C4-2B (cell line): Measurements from ENCODE around the gene STKLD1.

Experiments
- CTCF ChIP-seq: fragments of 450-650 bp; conservative IDR thresholded peaks from 2 replicates; pipeline ENCODE4 v1.5.1; 2017; ENCODE audit warnings: mild to moderate bottlenecking
- ZFX ChIP-seq: fragments of 450-650 bp; IDR thresholded peaks from 2 replicates; pipeline ENCODE4 v1.6.1; 2017

GRCh38 chr9:133397895-133398294 is 21.7 kb downstream of the STKLD1 start:
- TF ChIP-seq CTCF (no peak), ZFX (no peak)
